NCI-H524 (cell line): ENCODE data around the gene CD7.

Source experiments
- DNase-seq, 2 experiments: peaks; one replicate each; lab custom pipeline; 2025; lab: John Stamatoyannopoulos, UW

CD7 gene

GRCh38 chr17:82298538-82299421 lies 18.6 kb downstream of the CD7 start:
- no peak for DNase-seq

DNA sequence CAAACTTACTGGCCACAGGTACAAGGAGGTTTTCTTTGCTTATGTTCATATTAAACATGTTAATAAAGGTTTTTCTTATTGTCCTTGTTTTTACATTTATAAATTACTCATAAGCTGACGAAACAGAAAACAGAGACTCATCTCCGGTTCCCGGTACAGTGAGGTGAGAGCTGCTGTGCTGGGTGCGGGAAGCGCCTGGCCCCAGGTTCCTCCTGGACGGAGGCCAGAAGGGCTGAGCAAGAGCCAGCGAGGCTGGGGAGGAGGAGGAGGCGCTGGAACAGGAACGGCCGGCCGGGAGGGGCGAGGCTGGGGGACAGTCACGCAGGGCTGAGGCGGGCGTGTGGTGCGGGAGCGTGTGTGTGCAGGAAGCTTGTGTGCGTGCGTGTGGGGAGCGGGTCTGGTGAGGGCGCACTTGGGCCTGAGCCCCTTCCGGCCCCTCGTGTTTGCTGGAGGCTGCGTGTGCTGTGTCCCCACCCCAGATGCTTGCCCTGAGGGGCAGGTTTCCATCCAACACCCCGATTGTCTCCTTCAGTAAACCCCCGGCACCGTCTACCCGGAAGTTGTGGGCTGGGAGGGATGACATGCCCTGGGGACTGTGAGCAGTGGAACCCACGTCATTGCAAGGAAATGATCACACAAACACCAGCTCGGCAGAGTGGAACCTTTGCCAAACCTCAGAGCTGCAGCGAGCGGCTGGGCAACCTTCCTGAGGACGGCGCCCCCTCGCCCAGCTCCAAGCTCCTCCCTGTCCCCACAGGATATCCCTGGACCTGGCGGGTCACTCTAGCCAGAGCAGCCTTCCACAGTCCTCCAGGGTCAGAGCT lies 19.5 kb downstream of the CD7 start:
- peak in 1 of 2 experiments; percentile 7 for DNase-seq

DNA sequence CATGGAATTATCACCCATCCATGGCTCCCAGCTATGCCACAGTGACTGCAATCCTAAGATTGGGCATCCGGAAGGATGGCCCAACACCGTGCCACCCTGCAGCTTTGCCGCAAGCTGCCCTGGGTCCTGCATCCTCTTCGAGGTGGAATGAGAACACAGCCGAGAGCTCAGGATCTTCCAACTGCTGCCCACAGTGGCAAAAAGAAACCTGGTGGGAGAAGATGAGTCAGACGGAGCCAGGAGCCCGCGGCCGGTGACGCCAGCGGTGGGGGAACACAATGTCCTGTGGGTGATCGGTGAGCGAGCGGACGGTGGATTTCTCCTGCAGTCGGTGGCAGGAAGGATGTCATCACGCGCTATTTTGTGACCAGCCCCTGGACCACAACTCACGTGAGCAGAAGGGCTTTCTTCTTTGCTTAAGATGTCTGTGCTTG lies 20.1 kb downstream of the CD7 start:
- DNase-seq = no peak

DNA sequence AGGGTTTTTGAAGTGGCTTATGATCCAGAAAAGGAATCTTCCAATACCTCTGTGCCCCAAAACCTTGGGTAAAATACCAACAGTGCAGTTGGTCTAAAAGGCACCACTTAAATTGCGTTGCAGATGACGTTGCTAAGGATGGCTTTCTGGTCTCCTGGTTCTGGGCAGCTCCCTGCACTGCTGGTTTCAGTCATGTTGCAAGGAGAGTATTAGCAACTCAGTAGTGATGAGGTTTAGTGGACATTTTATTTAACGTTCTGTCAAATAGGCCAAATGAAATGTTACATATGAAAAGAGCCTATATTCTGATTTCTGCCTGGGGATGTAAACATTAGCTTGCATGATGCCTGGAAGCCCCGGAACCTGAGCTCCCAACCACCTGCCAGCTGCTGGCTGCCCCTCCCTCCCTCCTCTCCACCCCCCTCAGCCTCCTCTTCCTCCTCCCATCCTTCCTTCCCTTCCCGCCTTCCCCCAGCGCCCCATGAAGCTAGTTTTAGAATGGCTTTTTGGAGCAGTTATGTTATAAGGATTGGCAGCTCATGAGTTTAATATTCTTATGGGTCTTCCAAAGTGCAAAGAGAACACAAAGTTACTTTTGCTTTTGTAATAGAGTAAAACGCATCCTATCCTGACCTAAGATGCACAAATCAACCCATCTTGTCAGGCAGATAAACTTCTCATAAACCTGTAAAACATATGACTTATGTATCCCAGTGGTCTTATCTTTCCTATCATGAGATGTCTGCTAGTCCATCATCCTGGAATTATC lies 20.7 kb downstream of the CD7 start:
- DNase-seq = peak in 1 of 2 experiments; percentile 4

- no peak for DNase-seq
These were observed 22.0 kb downstream of the CD7 start for GRCh38 chr17:82295472-82295814.

DNA sequence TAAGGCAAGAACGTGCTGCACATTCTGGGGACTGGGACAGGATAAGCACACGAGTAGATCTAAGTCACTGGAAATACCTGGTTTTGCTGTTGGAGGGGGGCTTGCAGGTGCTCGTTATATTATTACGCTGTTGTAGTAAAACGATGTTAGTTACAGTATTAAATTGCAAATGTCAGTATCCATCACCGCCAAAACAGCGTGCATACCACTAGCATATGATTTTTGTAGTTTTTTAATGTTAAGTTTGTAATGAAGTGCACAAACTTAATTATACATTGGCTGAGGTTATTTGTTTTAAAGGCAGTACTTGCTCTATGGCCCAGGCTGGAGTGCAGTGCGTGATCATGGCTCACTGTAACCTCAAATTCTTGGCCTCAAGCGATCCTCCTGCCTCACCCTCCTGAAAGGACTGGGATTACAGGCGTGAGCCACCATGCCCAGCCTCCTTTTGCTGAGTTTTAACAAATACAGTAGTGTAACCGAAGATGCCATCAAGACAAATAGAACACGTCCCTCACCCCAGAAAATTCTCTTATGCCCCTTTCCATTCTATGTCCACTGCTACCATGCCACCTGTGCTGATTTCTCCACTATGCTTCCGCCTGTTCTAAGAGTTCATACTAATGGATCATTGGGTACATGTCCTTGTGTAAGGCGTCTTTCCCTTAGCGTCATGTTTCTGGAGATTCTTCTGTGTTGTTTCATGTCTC lies 23.2 kb downstream of the CD7 start:
- no peak for DNase-seq

DNA sequence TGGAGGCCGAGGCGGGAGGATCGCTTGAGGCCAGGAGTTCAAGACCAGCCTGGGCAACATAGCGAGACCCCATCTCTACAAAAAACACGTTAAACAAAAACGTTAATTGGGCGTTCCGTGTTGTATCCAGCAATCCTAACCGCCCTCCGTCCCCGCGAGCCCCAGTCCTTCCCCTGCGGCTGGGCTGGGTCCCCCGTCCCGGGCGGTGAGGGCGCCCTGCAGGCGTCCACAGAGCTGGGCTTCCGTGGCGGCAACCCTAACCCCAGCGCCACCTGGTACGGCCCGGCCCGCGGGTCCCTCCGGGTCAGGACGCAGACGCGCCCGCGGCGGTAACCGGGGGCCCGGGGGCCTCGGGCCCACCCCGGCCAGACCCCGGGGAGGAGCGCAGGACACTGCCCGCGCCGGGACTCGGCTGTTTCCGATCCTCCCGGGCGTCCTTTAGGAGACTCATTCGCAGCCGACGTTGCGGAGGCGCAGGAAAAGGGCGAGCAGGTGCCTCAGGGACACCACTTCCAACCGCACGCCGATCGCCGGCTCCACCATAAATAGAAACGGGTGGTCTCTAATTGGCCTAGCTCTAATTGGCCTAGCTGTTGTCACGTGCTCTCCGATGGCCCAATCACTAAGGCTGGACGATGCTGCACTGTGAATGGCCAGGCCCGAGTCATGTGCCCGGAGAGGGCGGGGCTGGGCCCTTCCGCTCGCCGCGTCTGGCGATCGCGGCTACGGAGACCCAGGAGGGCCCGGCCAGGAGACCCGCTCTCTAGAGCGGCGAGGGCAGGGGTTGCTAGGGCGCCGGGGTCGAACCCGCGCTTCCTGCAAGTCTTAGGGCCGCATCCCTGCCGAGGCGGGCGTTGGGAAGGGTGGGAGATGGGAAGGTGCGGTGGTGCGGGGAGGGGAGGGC lies 24.9 kb downstream of the CD7 start:
- DNase-seq = peak; percentile 59 to 90

DNA sequence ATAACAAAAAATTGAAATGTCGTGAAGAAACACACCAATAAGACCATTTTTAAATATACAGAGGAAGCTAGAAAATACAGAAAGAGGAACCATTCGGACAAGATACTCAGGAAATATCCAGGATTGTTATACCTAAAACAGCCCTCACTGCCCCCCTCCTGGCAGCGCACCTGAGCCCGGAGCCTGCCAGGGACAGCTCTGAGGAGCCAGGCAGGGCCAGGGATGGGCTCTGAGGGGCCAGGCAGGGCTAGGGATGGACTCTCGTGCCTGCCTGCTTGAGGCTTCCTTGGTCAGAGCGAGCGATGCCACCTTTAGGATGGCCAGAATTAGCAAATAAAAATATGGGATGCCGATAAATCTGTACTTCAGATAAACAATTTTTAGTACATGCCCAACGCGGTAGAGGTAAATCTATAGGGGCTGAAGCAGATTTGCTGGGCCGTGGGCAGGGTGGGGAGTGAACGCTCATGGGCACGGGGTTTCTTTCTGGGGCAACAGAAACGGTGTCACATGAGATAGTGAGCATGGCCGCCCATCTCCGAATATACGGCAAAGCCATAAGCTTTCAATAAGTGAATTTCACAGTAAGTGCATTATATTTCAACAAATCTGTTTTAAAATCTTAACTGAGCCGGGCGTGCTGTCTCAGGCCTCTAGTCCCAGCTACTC lies 25.7 kb downstream of the CD7 start:
- DNase-seq = no peak

DNA sequence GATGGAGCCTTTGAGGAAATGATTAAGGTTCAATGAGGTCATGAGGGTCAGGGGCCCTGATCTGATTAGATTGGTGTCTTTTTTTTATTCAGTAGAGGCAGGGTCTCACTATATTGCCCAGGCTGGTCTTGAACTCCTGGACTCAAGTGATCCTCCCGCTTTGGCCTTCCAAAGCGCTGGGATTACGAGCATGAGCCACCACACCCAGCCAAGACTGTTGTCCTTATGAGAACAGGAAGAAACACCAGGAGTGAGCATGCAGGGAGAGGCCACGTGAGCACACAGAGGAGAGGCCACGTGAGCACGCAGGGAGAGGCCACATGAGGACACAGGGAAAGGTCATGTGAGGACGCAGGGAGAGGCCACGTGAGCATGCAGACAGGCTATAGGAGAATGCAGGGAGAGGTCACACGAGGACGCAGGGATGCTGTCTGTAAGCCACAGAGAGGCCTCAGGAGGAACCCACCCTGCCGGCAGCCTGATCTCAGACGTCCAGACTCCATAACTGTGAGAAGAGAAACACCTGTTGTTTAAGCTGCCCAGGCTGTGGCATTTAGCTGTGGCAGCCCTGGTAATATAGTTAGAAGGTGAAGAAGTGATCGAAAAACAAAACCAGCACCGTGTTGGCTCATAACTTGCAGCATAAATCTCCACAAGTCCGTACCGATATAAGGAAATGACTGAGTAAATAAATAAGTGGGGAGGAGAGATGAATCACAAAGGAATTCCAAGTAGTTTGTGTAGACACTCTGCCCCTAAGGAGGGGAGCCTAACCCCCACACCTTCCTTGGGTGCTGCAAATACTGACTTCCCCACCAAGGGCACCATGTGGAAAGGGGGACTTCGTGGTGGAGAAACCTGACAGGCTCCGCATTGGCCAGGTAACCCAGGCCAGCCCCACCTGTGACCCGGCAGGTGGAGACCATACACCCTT lies 29.3 kb downstream of the CD7 start:
- no peak for DNase-seq

GRCh38 chr17:82287013-82287867 lies 30.2 kb downstream of the CD7 start:
- DNase-seq = no peak

- DNase-seq = no peak
These were observed 32.3 kb downstream of the CD7 start for GRCh38 chr17:82285141-82285540.

DNA sequence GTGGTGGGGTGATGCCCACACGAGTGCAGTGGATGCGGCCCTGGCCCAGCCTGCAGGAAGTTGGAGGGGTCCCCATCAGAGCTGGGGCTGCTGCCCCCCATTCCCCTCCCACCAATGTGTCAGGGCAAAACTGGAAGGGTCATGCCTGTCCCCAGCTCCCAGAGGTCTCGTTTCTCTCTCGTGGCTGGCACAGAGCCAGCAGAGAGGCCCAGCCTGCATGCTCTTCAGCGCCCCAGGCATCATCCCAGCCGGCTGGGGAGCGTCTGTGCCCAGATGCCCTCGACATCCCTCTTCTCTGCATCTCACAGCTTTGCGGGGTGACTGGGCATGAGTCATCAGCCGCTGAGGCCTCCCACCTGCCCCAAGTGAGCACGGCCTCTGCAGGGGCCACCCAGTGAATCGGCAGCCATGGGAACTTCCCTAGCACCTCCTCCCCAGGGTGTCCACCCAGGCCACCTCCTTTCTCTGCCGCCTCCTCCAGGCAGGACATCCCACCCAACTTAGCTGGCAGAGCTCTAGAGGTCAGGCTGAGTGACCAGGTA lies 34.1 kb downstream of the CD7 start:
- peak in 1 of 2 experiments; percentile 26 for DNase-seq

- DNase-seq = no peak
These were observed 34.9 kb downstream of the CD7 start for GRCh38 chr17:82282239-82283207.

DNA sequence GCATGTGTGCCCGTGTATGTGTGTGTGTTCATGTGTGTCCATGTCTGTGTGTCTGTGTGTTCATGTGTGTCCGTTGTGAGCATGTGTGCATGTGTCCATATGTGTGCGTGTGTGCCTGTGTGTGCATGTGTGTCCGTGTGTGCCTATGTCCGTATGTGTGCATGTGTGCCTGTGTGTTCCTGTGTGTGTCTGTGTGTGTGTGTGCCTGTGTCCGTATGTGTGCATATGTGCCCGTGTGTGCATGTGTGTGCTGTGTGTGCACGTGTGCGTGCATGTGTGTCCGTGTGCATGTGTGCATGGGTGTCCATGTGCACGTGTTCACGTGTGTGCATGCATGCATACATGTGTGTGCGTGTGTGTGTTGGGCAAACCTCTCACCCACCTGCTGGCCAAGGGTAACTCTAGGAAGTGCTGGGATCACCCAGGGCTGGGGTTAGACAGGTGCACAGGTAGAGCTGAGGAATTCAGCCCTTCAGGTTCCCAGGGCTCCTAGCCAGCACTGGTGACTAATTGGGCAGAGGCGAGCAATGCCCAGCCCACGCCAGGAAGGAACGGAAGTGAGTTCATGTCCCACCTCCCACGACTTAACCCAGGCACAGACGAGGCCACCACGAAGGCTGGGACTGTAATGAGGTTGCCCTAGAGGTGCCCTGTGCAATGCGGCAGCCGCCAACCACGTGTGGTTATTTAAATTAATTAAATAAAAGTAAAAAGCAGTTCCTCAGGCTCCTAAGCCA lies 35.7 kb downstream of the CD7 start:
- DNase-seq = no peak

DNA sequence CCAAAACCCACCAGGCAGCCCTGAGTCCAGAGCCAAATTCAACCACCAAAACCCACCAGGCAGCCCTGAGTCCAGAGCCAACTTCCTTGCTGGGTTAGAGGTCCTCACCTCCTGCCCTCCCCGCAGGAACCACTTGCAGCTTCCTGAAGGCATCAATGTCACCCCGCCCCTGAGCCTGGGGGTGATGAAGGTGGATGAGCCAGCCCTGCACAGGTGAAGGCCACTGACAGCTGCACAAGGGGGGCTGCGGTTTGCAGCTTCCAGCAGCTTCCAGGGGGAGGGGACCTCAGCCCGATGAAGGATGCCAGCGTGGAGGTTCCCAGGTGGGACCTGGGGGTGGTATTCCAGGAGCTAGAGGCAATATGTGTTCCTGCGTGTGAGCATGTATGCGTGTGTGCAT lies 36.3 kb downstream of the CD7 start:
- DNase-seq = no peak

DNA sequence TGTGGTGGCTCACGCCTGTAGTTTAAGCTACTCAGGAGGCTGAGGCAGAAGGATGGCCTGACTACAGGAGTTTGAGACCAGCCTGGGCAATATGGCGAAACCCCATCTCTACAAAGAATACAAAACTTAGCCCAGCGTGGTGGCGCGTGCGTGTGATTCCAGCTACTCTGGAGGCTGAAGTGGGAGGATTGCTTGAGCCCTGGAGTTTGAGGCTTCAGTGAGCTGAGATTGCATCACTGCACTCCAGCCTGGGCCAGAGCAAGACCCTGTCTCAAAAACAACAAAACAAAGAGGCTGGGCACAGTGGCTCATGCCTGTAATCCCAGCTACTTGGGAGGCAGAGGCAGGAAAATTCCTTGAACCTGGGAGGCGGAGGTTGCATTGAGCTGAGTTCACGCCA lies 36.9 kb downstream of the CD7 start:
- DNase-seq = no peak
